HG02571 (cell line): ENCODE measurements around the gene PTK7.
"Not testable (repeated sequence)": the region's sequence is repeated elsewhere in the genome, so short reads cannot be mapped to it uniquely, and the experiment has no call there.

Experiments
- ATAC-seq: cut with Tn5 transposase; IDR thresholded peaks from one replicate; pipeline ENCODE4 v1.9.1; 2021; ENCODE audit warnings: mild to moderate bottlenecking, moderate library complexity; ENCODE audit not compliant: unreplicated experiment

PTK7 gene

GRCh38 chr6:43113431-43114260 is 37.5 kb downstream of the PTK7 start:
- ATAC-seq, result no peak

GRCh38 chr6:43115365-43115764 is 39.3 kb downstream of the PTK7 start:
- ATAC-seq, result no peak

GRCh38 chr6:43117466-43117865 is 41.4 kb downstream of the PTK7 start:
- not testable (repeated sequence) for ATAC-seq

GRCh38 chr6:43119482-43119881 is 43.4 kb downstream of the PTK7 start:
- no peak for ATAC-seq

GRCh38 chr6:43120101-43120763 is 44.1 kb downstream of the PTK7 start:
- ATAC-seq, result no peak

GRCh38 chr6:43120944-43121913 is 45.1 kb downstream of the PTK7 start:
- ATAC-seq, result no peak

- no peak for ATAC-seq
Measured at GRCh38 chr6:43122146-43122545, 46.0 kb downstream of the PTK7 start.

GRCh38 chr6:43123461-43124314 is 47.6 kb downstream of the PTK7 start:
- no peak for ATAC-seq

- no peak for ATAC-seq
Measured at GRCh38 chr6:43124481-43124880, 48.4 kb downstream of the PTK7 start.

- no peak for ATAC-seq
Measured at GRCh38 chr6:43125119-43125518, 49.0 kb downstream of the PTK7 start.

GRCh38 chr6:43125555-43125954 is 49.4 kb downstream of the PTK7 start:
- ATAC-seq, result no peak

GRCh38 chr6:43127180-43127579 is 51.1 kb downstream of the PTK7 start:
- ATAC-seq, result no peak

- ATAC-seq, result no peak
Measured at GRCh38 chr6:43127877-43128276, 51.8 kb downstream of the PTK7 start.

GRCh38 chr6:43128926-43129325 is 52.8 kb downstream of the PTK7 start:
- no peak for ATAC-seq

GRCh38 chr6:43129434-43130194 is 53.5 kb downstream of the PTK7 start:
- ATAC-seq, result no peak

GRCh38 chr6:43130429-43130828 is 54.3 kb downstream of the PTK7 start:
- ATAC-seq, result no peak

GRCh38 chr6:43131379-43131778 is 55.3 kb downstream of the PTK7 start:
- ATAC-seq, result not testable (repeated sequence)

GRCh38 chr6:43138267-43138666 is 62.2 kb downstream of the PTK7 start:
- ATAC-seq, result no peak

- ATAC-seq, result not testable (repeated sequence)
Measured at GRCh38 chr6:43139973-43140372, 63.9 kb downstream of the PTK7 start.

GRCh38 chr6:43141644-43142043 is 65.5 kb downstream of the PTK7 start:
- ATAC-seq, result no peak
